Brain microvascular endothelial cell (primary cell): ENCODE results near the gene CLDN1.

Experiments
- DNase-seq: peaks from one replicate; pipeline ENCODE4 v3.0.0-alpha.2; 2020
- H3K27ac ChIP-seq: fragments of 250-450 bp; sonication (Bioruptor Pico); 2 replicates; pipeline ENCODE4 v1.5.1; 2020; ENCODE audit warnings: mild to moderate bottlenecking, moderate library complexity
- H3K27me3 ChIP-seq: fragments of 250-450 bp; sonication (Bioruptor Pico); replicated peaks from 2 replicates; pipeline ENCODE4 v1.5.1; 2020; ENCODE audit warnings: mild to moderate bottlenecking
- H3K36me3 ChIP-seq: fragments of 250-450 bp; sonication (Bioruptor Pico); replicated peaks from 2 replicates; pipeline ENCODE4 v1.5.1; 2020; ENCODE audit warnings: mild to moderate bottlenecking
- H3K4me3 ChIP-seq: 2 replicates; pipeline ENCODE4 v1.5.1; 2011; ENCODE audit warnings: low read depth, mild to moderate bottlenecking, control low read depth, low read length, moderate library complexity
- CTCF ChIP-seq: IDR thresholded peaks from 2 replicates; pipeline ENCODE4 v1.5.1; 2011; ENCODE audit warnings: low read depth, mild to moderate bottlenecking, moderate library complexity, low read length, control low read depth, inconsistent platforms; ENCODE audit errors: missing control alignments
- in situ Hi-C: cut with HindIII; loops from 2 replicates; pipeline ENCODE4 v1.10.0; 2017; ENCODE audit warnings: low sequenced_read_pairs, low pct_ligation_motif_present

The CLDN1 gene

GRCh38 chr3:190289989-190290388 is 32.3 kb downstream of the CLDN1 start:
- no peak for DNase-seq
- no peak overlapping the region for H3K4me3 ChIP-seq
- no peaks in the 10 kb centered on the region for H3K27me3 ChIP-seq
- H3K27ac ChIP-seq: no peak overlapping the region
- H3K36me3 ChIP-seq: no peaks in the 10 kb centered on the region
- in situ Hi-C loops: no loop called here
- TF ChIP-seq CTCF: no peak

GRCh38 chr3:190288836-190289235 is 33.4 kb downstream of the CLDN1 start:
- TF ChIP-seq CTCF: no peak
- Histone ChIP-seq H3K4me3 (no peak overlapping the region), H3K27me3 (no peaks in the 10 kb centered on the region), H3K36me3 (no peaks in the 10 kb centered on the region), H3K27ac (no peak overlapping the region)
- DNase-seq: no peak
- in situ Hi-C loops: no loop called here

GRCh38 chr3:190286014-190286413 is 36.2 kb downstream of the CLDN1 start:
- DNase-seq: no peak
- Histone ChIP-seq H3K36me3 (no peaks in the 10 kb centered on the region), H3K27ac (no peak overlapping the region), H3K27me3 (no peaks in the 10 kb centered on the region), H3K4me3 (no peak overlapping the region)
- TF ChIP-seq CTCF: no peak
- in situ Hi-C loops: no loop called here

- no peak overlapping the region for H3K27ac ChIP-seq
- in situ Hi-C loops: no loop called here
Observed at GRCh38 chr3:190281308-190282051, 40.8 kb downstream of the CLDN1 start.

GRCh38 chr3:190279690-190280089 is 42.6 kb downstream of the CLDN1 start:
- Histone ChIP-seq H3K27ac (no peak overlapping the region), H3K36me3 (no peaks in the 10 kb centered on the region), H3K27me3 (no peaks in the 10 kb centered on the region), H3K4me3 (no peak overlapping the region)
- DNase-seq: no peak
- no peak for TF ChIP-seq CTCF
- in situ Hi-C loops: no loop called here

More at GRCh38 chr3:190281308-190282051, 40.8 kb downstream of the CLDN1 start:
- no peak for DNase-seq
- Histone ChIP-seq H3K4me3 (no peak overlapping the region), H3K36me3 (no peaks in the 10 kb centered on the region), H3K27me3 (no peaks in the 10 kb centered on the region)
- no peak for TF ChIP-seq CTCF

- no peak for TF ChIP-seq CTCF
- H3K27me3 ChIP-seq: no peaks in the 10 kb centered on the region
- no peak overlapping the region for H3K4me3 ChIP-seq
- in situ Hi-C loops: no loop called here
- no peak for DNase-seq
- H3K27ac ChIP-seq: no peak overlapping the region
- H3K36me3 ChIP-seq: no peaks in the 10 kb centered on the region
Observed at GRCh38 chr3:190272747-190273146, 49.5 kb downstream of the CLDN1 start.
